Uterus (tissue), 2 donors: ENCODE data around the gene PLCXD3.

Experiments used
- POLR2A ChIP-seq, 2 donors: fragments of 450-650 bp; IDR thresholded peaks; one replicate each; pipeline ENCODE4 v1.6.1; 2016; ENCODE audit warnings: antibody characterized with exemption in 2 of 2, mild to moderate bottlenecking in 1 of 2, moderate library complexity in 1 of 2
- TF ChIP-seq, protein P1 (sequence below), 4 experiments: fragments of 200-600 bp in 2 of 4; fragments of 450-650 bp in 2 of 4; sonication (generic) in 2 of 4; IDR thresholded peaks; one replicate each; pipeline ENCODE4 v1.5.1; 2016 to 2019; ENCODE audit warnings: antibody characterized with exemption in 4 of 4, mild to moderate bottlenecking in 2 of 4, moderate library complexity in 1 of 4

GRCh38 chr5:41420492-41421067 lies 89.8 kb downstream of the PLCXD3 start:
- TF ChIP-seq, protein P1, sequence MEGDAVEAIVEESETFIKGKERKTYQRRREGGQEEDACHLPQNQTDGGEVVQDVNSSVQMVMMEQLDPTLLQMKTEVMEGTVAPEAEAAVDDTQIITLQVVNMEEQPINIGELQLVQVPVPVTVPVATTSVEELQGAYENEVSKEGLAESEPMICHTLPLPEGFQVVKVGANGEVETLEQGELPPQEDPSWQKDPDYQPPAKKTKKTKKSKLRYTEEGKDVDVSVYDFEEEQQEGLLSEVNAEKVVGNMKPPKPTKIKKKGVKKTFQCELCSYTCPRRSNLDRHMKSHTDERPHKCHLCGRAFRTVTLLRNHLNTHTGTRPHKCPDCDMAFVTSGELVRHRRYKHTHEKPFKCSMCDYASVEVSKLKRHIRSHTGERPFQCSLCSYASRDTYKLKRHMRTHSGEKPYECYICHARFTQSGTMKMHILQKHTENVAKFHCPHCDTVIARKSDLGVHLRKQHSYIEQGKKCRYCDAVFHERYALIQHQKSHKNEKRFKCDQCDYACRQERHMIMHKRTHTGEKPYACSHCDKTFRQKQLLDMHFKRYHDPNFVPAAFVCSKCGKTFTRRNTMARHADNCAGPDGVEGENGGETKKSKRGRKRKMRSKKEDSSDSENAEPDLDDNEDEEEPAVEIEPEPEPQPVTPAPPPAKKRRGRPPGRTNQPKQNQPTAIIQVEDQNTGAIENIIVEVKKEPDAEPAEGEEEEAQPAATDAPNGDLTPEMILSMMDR (IDR thresholded peaks at IDR 0.05), result no peak
- no peak for TF ChIP-seq POLR2A (IDR thresholded peaks at IDR 0.05)
